Neural progenitor cell (in vitro differentiated cells): ENCODE data around the gene KLRC3. TPM values are rescaled to one million over a fixed set of nuclear protein-coding genes. Genes with fewer than 3 reads are reported as not detected.

Experiments used
- DNase-seq: peaks from one replicate; pipeline ENCODE4 v3.0.0-alpha.2; 2016; ENCODE audit warnings: low spot score
- H2AFZ ChIP-seq: fragments of 200-600 bp; sonication (generic); replicated peaks from 2 replicates; pipeline ENCODE4 v1.6.1; 2016; ENCODE audit warnings: antibody characterized with exemption
- H3F3A ChIP-seq: fragments of 200-600 bp; sonication (generic); 2 replicates; pipeline ENCODE4 v1.6.1; 2016; ENCODE audit warnings: antibody characterized with exemption, low read depth
- H3K27ac ChIP-seq: fragments of 200-600 bp; sonication (generic); 2 replicates; pipeline ENCODE4 v1.5.1; 2016; ENCODE audit warnings: mild to moderate bottlenecking
- H3K27me3 ChIP-seq: fragments of 200-600 bp; sonication (generic); 2 replicates; pipeline ENCODE4 v1.6.1; 2016; ENCODE audit warnings: mild to moderate bottlenecking, moderate library complexity
- H3K36me3 ChIP-seq: fragments of 200-600 bp; sonication (generic); 2 replicates; pipeline ENCODE4 v1.5.1; 2016
- H3K4me1 ChIP-seq: fragments of 200-600 bp; sonication (generic); 2 replicates; pipeline ENCODE4 v1.6.1; 2016; ENCODE audit warnings: mixed run types
- H3K4me2 ChIP-seq: fragments of 200-600 bp; sonication (generic); 2 replicates; pipeline ENCODE4 v1.6.1; 2016
- H3K4me3 ChIP-seq: fragments of 200-600 bp; sonication (generic); 2 replicates; pipeline ENCODE4 v1.5.1; 2016
- H3K79me2 ChIP-seq: fragments of 200-600 bp; sonication (generic); 2 replicates; pipeline ENCODE4 v1.6.1; 2016; ENCODE audit warnings: low read depth
- H3K9ac ChIP-seq: fragments of 200-600 bp; sonication (generic); 2 replicates; pipeline ENCODE4 v1.6.1; 2016
- H3K9me3 ChIP-seq: fragments of 200-600 bp; sonication (generic); 2 replicates; pipeline ENCODE4 v1.5.1; 2016; ENCODE audit warnings: low read depth
- H4K20me1 ChIP-seq: fragments of 200-600 bp; sonication (generic); 2 replicates; pipeline ENCODE4 v1.6.1; 2016; ENCODE audit warnings: low read depth
- H3K27ac Mint-ChIP-seq: 3 replicates; pipeline ENCODE4 v1.8.0; 2021; ENCODE audit warnings: mixed read lengths
- H3K27me3 Mint-ChIP-seq: 2 replicates; pipeline ENCODE4 v1.8.0; 2022; ENCODE audit warnings: low read depth, mild to moderate bottlenecking, inconsistent platforms, moderate library complexity, mixed read lengths; ENCODE audit not compliant: insufficient read depth
- H3K36me3 Mint-ChIP-seq: 3 replicates; pipeline ENCODE4 v1.8.0; 2021; ENCODE audit warnings: mixed read lengths
- H3K4me1 Mint-ChIP-seq: 3 replicates; pipeline ENCODE4 v1.8.0; 2021; ENCODE audit warnings: mixed read lengths
- H3K4me3 Mint-ChIP-seq: 3 replicates; pipeline ENCODE4 v1.8.0; 2021; ENCODE audit warnings: mild to moderate bottlenecking, moderate library complexity, mixed read lengths
- H3K9me3 Mint-ChIP-seq: 3 replicates; pipeline ENCODE4 v1.8.0; 2020; ENCODE audit warnings: mixed read lengths
- EZH2 ChIP-seq: fragments of 200-600 bp; sonication (generic); IDR thresholded peaks from 2 replicates; pipeline ENCODE4 v1.6.1; 2017; ENCODE audit warnings: antibody characterized with exemption, mild to moderate bottlenecking, moderate library complexity
- EZH2phosphoT487 ChIP-seq: fragments of 200-600 bp; sonication (generic); IDR thresholded peaks from 2 replicates; pipeline ENCODE4 v1.6.1; 2017; ENCODE audit warnings: antibody characterized with exemption
- total RNA-seq: library from RNA; depleted of rRNA; stranded (reverse); fragments of >200 nt; gene quantifications from 2 replicates; pipeline ENCODE4 v1.2.3, GENCODE V29; 2015; ENCODE audit warnings: low replicate concordance
- TF ChIP-seq, protein P1 (sequence below): fragments of 200-600 bp; sonication (generic); IDR thresholded peaks from 2 replicates; pipeline ENCODE4 v1.5.1; 2017; ENCODE audit warnings: antibody characterized with exemption, mild to moderate bottlenecking

Gene KLRC3
- total RNA-seq, 1 donor from 2014 or later, result not detected

DNA sequence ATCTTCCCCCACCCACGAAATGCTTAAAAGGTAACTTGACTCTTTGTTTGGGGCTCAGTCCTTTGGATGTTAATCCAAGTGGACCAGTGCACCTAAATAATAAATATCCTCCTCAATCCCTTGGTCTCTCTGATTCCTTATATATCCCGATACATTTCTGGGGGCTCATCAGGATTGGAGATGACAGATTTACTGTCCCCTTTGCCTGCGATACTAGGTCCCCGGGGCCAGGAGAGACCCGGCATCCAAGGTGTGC is 56.8 kb downstream of the KLRC3 start:
- Mint-ChIP-seq H3K4me1 (peaks cover 14% of the 10 kb centered on the region), H3K4me3 (no peak overlapping the region), H3K27ac (no peak overlapping the region), H3K9me3 (peaks cover 5% of the 10 kb centered on the region), H3K27me3 (no peaks in the 10 kb centered on the region), H3K36me3 (peaks cover 2% of the 10 kb centered on the region)
- no peak overlapping the region for H3K27ac ChIP-seq
- no peak for DNase-seq
- H3K4me1 ChIP-seq, result peaks cover 36% of the 10 kb centered on the region
- no peaks in the 10 kb centered on the region for H4K20me1 ChIP-seq
- peaks cover 11% of the 10 kb centered on the region for H3F3A ChIP-seq
- H2AFZ ChIP-seq, result peak overlapping the region; percentile 93
- no peaks in the 10 kb centered on the region for H3K79me2 ChIP-seq
- no peaks in the 10 kb centered on the region for H3K27me3 ChIP-seq
- peak overlapping the region; percentile 1 for H3K4me3 ChIP-seq
- peak overlapping the region; percentile 74 for H3K4me2 ChIP-seq
- H3K9me3 ChIP-seq, result no peaks in the 10 kb centered on the region
- no peak overlapping the region for H3K9ac ChIP-seq
- TF ChIP-seq, protein P1, sequence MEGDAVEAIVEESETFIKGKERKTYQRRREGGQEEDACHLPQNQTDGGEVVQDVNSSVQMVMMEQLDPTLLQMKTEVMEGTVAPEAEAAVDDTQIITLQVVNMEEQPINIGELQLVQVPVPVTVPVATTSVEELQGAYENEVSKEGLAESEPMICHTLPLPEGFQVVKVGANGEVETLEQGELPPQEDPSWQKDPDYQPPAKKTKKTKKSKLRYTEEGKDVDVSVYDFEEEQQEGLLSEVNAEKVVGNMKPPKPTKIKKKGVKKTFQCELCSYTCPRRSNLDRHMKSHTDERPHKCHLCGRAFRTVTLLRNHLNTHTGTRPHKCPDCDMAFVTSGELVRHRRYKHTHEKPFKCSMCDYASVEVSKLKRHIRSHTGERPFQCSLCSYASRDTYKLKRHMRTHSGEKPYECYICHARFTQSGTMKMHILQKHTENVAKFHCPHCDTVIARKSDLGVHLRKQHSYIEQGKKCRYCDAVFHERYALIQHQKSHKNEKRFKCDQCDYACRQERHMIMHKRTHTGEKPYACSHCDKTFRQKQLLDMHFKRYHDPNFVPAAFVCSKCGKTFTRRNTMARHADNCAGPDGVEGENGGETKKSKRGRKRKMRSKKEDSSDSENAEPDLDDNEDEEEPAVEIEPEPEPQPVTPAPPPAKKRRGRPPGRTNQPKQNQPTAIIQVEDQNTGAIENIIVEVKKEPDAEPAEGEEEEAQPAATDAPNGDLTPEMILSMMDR, result no peak
- TF ChIP-seq EZH2 (no peak), EZH2phosphoT487 (no peak)
- no peaks in the 10 kb centered on the region for H3K36me3 ChIP-seq

DNA sequence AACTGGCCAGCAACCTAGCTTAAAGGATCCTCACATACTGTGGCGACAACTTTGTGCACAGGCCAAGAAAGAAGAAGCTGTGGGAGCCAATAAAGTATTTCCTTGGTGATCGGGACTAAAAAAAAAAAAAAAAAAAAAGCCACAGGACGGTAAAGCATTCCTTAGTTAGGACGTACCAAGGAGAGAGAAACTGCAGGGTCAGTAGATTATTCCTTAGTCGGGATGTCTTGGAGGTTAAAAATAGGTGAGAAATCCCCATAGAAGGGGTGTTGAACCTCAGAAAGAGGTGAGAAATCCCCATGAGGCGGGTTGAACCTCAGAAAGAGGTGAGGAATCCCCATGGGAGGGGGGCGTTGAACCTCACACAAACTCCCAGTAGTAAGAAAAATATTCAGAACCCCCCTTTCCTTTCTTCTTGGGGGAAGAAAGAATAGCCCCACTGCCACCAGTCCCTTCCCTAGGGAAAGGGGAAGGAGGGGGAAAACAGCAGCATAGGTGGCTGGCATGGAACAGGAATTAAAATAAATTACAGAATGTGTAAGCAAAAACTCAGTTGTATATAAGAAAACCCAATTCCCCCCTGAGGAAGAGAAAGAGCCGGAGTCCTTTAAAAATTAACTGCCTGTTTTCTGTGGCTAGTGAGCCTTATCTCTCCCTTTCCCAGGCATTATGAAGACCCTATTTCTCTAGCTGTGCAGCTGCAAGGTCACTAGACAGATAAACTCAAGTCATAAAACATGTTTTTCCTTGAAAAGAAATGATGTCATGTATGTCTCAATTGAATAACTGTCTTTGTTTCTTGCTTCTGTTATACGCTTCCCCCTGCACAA is 57.4 kb downstream of the KLRC3 start:
- Histone ChIP-seq H2AFZ (peak overlapping the region; percentile 93), H3K79me2 (no peaks in the 10 kb centered on the region), H3K9ac (no peak overlapping the region), H3K27me3 (no peaks in the 10 kb centered on the region), H3K4me2 (peak overlapping the region; percentile 74), H3F3A (peaks cover 11% of the 10 kb centered on the region), H3K4me3 (peak overlapping the region; percentile 1), H3K4me1 (peaks cover 36% of the 10 kb centered on the region), H3K36me3 (no peaks in the 10 kb centered on the region), H3K9me3 (no peaks in the 10 kb centered on the region), H3K27ac (no peak overlapping the region), H4K20me1 (no peaks in the 10 kb centered on the region)
- H3K27me3 Mint-ChIP-seq, result no peaks in the 10 kb centered on the region
- H3K9me3 Mint-ChIP-seq, result peaks cover 2% of the 10 kb centered on the region
- peaks cover 11% of the 10 kb centered on the region for H3K4me1 Mint-ChIP-seq
- TF ChIP-seq EZH2 (no peak), EZH2phosphoT487 (no peak)
- TF ChIP-seq, protein P1, result no peak
- no peak for DNase-seq
- no peak overlapping the region for H3K4me3 Mint-ChIP-seq
- no peaks in the 10 kb centered on the region for H3K36me3 Mint-ChIP-seq
- H3K27ac Mint-ChIP-seq, result no peak overlapping the region

DNA sequence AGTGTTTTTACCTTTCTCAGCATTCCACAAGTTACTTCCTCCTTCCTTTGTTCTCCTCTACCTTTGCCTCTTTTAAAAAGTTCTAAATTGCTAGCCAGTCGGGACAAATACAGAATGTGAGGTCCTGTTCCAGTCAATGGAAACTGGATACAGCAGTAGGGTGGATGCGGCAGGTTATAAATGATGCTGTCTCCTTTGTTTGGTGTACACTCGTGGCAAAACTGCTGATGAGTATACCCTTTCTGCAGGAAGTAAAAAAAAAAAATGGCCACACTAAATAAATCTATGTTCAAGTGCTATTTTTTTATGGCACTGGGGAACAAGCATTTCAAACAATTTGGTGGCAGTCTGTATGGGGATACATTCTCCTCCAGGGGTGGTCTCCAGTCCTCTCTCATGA is 58.1 kb downstream of the KLRC3 start:
- Histone ChIP-seq H3K4me2 (no peak overlapping the region), H3K79me2 (no peaks in the 10 kb centered on the region), H3K27me3 (no peaks in the 10 kb centered on the region), H4K20me1 (no peaks in the 10 kb centered on the region), H2AFZ (peak overlapping the region; percentile 93), H3K9ac (no peak overlapping the region), H3F3A (peaks cover 11% of the 10 kb centered on the region), H3K36me3 (no peaks in the 10 kb centered on the region), H3K4me3 (no peak overlapping the region), H3K4me1 (peaks cover 36% of the 10 kb centered on the region), H3K27ac (no peak overlapping the region), H3K9me3 (no peaks in the 10 kb centered on the region)
- no peak overlapping the region for H3K27ac Mint-ChIP-seq
- H3K4me1 Mint-ChIP-seq, result peaks cover 10% of the 10 kb centered on the region
- TF ChIP-seq EZH2phosphoT487 (no peak), EZH2 (no peak)
- no peaks in the 10 kb centered on the region for H3K9me3 Mint-ChIP-seq
- DNase-seq, result no peak
- H3K27me3 Mint-ChIP-seq, result no peaks in the 10 kb centered on the region
- H3K4me3 Mint-ChIP-seq, result no peak overlapping the region
- no peaks in the 10 kb centered on the region for H3K36me3 Mint-ChIP-seq

Other genes starting within 250 kb of the KLRC3 start
- not detected in 2 replicates for gene OLR1, start 248.5 kb downstream of the KLRC3 start, total RNA-seq
- not detected in 2 replicates for gene TMEM52B, start 241.6 kb downstream of the KLRC3 start, total RNA-seq
- gene GABARAPL1, start 207.7 kb downstream of the KLRC3 start, total RNA-seq, result 38.9 and 39.3 TPM in 2 replicates
- gene KLRD1, start 112.7 kb downstream of the KLRC3 start, total RNA-seq, result 0.06 TPM in 2 replicates
- gene KLRK1, start 30.6 kb downstream of the KLRC3 start, total RNA-seq, result not detected in 2 replicates
- gene KLRC4, start 10.8 kb downstream of the KLRC3 start, total RNA-seq, result not detected in 2 replicates
- not detected in 2 replicates for gene KLRC2, start 15.4 kb upstream of the KLRC3 start, total RNA-seq
- gene KLRC1, start 32.8 kb upstream of the KLRC3 start, total RNA-seq, result not detected in 2 replicates
- 1.4 and 1.8 TPM in 2 replicates for gene EIF2S3B, start 85.3 kb upstream of the KLRC3 start, total RNA-seq
- 37.4 and 53.5 TPM in 2 replicates for gene MAGOHB, start 193.0 kb upstream of the KLRC3 start, total RNA-seq